Stimulated activated naive CD8-positive, alpha-beta T cell treated with anti-CD3 and anti-CD28 coated beads, Interleukin-15, Interleukin-2, amounts not matched to agents 100 U/mL and 50 U/mL, for 24 hours (primary cell): ENCODE results near the gene SYCP3.
"Not testable (repeated sequence)": the region's sequence is repeated elsewhere in the genome, so short reads cannot be mapped to it uniquely, and the experiment has no call there.

Source experiments
- ATAC-seq: fragments of 150-1000 bp; cut with Tn5 transposase; one replicate; pipeline ENCODE4 v1.10.0; 2021
- DNase-seq: peaks from one replicate; pipeline ENCODE4 v3.0.0; 2021

SYCP3 gene

DNA sequence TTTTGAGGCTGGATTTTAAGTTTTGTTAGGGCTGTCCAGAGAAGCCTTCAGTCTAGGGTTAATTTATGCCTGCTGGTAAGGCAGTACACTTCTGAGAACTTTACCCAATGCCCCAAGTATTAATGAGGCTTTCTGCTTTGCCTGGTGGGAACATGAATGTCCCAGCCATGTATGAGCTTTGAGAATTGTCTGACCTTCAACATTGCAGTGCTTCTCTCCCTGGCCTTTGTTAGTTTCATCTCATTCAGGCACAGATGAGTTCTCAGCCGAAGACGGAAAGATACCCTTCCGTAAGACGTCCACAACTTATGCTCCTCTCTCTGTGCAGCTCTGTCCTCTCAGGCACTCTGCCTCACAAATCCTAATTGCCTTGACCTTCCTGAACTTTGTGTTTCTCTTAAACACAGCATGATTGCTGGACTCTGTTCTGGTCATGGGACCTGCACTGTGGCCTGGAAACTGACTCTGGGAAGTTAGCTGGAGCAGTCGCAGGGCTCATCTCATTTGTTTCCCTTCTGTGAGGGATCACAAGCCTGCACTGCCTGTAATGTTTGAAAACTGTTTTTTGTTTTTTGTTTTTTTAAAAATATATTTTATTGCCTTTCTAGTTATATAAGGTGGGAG is 26.1 kb downstream of the SYCP3 start:
- DNase-seq, result no peak
- no peak for ATAC-seq

DNA sequence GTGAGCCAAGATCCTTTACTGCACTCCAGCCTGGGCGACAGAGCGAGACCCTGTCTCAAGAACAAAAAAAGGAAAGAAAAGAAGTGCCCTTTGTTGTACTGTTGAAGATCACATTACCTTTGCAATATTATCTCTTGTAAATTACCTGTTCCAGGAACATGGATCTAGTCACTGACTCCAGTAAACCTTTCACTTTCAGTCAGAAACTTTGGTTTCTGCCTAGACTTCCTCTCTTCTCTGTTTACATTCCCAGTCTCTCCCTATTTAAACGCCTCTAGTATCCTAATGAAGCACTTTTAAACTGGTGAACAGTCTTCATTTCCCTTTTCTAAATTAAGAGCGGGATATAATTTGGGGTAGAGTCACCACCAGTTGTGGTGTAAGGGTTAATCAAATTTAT is 29.0 kb downstream of the SYCP3 start:
- DNase-seq (no peak), ATAC-seq (no peak)

DNA sequence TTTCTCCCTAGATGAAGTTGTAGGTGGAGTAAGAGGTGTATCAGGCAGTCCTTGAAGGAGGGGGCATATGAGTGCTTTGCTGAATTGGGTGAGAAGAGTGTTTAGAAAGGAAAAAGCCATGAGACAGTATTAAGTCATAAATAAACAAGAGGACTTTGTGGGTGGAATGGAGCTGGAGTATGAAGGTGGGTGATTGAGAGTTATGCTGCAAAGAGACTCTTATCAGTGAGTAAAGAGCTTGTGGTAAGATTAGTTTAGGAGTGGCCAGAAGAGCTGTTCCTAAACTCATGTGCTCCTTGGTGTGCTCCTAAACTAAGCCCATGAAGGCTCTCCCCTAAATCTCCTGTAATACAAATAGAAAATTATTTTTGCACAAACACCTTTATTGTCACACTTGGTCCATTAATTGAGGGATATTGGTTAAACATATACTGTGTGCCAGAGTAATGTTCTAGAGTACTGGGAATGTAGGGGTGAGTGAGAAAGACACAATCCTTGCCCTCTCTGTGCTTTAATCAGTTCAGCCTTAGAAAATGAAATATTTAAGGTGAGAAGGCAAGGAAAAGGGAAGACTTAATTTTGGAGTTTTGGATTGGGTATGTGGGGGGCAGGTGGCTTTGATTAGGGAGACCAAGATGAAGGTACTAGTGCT is 32.0 kb downstream of the SYCP3 start:
- no peak for ATAC-seq
- DNase-seq, result no peak

GRCh38 chr12:101706403-101706802 is 32.9 kb downstream of the SYCP3 start:
- no peak for ATAC-seq
- no peak for DNase-seq

DNA sequence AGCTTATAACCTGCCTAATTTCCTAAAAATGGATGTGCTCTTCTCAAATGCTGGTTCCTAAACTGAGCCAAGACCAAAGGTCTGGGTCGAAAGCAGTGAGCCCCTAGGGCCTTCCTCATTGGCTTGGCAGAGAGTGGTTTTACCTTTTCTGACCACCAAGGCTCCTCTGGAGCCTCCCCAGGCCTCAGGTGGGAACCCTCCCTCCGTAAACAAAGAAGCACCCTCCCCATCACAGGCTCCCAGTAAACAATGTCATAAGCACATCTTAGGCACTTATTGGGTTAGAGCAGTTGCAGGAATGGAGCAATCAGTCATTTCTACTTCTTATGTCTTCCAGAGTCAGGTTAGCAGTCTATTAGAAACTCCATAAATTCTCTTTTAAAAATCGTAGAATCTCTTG is 35.8 kb downstream of the SYCP3 start:
- DNase-seq (no peak), ATAC-seq (no peak)

GRCh38 chr12:101700299-101700820 is 38.9 kb downstream of the SYCP3 start:
- DNase-seq (no peak), ATAC-seq (no peak)

GRCh38 chr12:101698800-101699347 is 40.4 kb downstream of the SYCP3 start:
- ATAC-seq (no peak), DNase-seq (no peak)

DNA sequence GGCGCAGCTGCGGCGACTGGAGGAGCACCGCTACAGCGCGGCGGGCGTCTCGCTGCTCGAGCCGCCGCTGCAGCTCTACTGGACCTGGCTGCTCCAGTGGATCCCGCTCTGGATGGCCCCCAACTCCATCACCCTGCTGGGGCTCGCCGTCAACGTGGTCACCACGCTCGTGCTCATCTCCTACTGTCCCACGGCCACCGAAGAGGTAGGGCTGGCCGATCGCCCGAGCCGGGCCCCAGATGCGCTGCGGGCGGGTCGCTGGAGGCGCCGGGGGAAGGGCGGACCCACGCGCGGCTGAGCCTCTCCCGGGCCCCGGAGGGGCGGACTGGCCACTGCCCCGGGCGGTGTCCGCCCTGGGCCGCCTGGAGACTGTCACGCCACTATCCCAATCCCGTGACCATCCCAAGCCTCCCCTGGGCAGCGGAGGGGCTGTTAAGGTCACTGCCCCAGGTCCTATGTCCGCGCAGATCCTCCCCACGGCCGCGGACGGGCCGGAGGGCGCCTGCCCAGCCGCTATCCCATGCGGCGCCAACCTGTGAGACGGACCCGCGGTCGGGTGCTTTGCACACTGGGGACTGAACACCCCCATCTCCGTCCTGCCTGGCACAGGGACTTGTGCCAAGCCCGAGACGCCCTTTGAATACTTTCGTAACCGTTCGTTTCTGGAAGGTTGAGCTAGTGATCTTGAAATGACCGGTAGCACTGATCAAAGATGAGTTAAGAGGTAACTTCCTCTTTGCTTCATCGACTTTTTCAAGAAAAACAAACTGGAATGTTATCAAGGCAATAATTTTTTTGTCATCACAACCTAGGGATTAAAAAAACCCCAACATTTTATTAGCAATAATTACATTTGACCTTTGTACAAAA is 41.1 kb downstream of the SYCP3 start:
- peak; percentile 28 for ATAC-seq
- DNase-seq, result peak; percentile 29

GRCh38 chr12:101697197-101697929 is 41.9 kb downstream of the SYCP3 start, which contains the start of gene CHPT1:
TSS of gene CHPT1 (plus strand) at chr12:101697640. CDS start at chr12:101697862, 222 bp downstream.
- ATAC-seq (peak; percentile 71), DNase-seq (peak; percentile 75)

DNA sequence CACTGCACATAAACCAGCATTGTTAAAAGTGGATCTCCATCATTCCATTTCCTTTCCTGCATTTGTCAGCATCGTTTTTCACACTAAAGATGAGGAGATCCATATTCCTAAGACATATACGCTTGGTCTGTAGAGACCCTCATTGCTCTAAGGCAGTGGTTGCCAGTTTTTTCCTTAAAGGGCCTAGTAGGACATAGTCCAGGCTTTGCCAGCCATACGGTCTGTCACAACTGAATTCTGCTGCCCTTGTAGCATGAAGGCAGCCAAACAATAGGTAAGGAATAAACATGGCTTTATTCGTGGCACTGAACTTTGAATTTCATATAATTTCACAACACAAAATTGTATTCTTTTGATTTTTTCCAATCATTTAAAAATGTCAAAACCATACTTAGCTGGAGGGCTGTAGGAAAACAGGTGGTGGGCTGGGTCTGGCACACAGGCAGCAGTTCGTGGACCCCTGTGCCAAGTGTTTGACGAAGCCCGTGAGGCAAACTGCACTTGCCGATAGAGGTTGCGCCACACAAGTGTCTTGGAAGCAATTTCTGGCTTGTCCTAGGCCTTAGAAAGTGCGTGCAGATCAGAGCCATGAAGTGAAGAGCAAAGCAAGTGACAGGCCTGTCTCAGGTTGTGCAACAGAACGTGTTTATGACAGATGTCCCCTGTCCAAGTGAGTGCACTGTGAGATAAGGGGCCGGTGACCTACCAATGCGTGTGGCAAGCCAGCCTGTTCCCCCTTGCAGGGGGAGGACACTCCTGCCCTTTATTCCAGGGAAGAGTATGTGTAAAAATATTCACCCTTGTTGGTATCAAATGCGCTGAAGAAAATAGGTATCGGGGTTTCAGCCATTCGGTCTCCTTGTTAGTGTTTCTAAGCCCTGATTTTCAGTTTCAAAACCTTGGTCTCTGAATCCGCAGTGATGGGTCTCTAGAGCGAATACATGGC is 42.7 kb downstream of the SYCP3 start:
- ATAC-seq, result peak; percentile 1

GRCh38 chr12:101695706-101696105 is 43.6 kb downstream of the SYCP3 start:
- DNase-seq (no peak), ATAC-seq (no peak)

More for the DNA sequence above, 42.7 kb downstream of the SYCP3 start:
- DNase-seq, result peak; percentile 13

- DNase-seq, result no peak
- no peak for ATAC-seq
Observed at GRCh38 chr12:101694986-101695385, 44.3 kb downstream of the SYCP3 start.

DNA sequence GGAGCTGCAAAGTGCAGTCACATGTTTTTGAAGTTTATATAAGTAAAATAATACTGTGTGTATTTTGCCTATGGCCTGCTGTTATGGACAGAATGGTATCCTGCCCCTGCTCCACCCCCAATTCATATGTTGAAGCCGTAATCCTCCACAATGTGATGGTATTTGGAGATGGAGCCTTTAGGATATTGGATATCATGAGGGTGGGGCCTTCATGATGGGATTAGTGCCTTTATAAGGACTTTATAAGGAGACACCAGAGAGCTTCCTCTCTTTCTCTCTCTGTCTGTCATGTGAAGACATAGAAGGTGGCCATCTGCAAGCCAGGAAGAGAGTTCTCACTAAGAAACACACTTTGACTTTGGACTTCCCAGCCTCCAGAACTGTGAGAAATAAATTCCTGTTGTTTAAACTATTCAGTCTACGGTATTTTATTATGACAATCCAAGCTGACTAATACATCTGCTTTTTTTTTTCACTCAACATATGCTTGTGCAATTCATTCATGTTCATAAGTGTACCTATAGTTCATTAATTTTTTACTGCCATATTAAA is 44.9 kb downstream of the SYCP3 start:
- ATAC-seq (no peak), DNase-seq (no peak)

DNA sequence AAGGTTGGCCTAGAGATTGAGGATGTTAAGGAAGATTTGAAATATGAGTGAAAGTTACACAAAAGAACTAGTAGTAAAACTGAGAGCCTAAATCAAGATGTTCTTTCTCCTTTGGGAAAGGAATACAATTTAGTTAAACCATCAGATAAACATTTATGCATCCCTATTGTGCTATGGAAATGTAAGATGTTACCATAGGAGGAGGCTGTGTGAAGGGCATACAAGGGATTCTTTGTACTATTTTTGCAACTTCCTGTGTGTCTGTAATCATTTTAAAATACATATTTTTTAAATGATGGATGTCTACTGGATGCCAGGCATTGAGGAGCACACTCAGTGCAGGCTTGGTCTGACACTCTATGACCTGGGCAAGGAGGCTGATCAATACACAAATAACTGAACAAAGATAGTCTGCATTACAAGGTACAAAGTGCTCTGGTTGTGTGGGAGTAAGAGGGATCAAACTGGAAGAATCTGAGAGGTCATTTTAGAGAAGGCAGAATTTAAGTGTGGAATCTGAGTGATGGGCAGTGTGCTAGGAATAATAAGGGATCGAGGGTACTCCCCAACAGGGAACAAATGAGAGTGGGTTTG is 47.7 kb downstream of the SYCP3 start:
- DNase-seq, result no peak
- no peak for ATAC-seq

- no peak for DNase-seq
- ATAC-seq, result no peak
Observed at GRCh38 chr12:101690544-101691098, 48.6 kb downstream of the SYCP3 start.

DNA sequence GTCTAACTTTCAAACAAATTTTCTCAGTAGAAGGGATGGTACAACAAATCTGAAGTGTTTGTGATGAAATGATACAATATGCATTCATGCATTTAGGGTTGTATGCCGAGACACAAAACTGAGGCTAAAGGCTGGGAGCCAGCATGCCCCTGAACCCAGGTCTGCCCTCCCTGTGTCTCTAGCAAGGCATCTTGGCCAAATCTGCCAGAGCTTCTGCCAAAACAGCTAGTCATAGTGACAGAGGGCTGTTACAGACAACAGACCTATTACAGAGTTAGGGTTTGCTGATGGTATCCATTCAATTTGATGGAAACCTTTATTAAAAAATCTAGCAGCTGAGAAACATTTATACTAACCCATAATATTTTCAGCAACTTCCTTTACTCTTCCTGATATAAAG is 53.1 kb downstream of the SYCP3 start:
- no peak for ATAC-seq
- no peak for DNase-seq

GRCh38 chr12:101685092-101685491 is 54.2 kb downstream of the SYCP3 start:
- ATAC-seq (no peak), DNase-seq (no peak)

GRCh38 chr12:101681627-101682026 is 57.6 kb downstream of the SYCP3 start:
- DNase-seq, ATAC-seq: not testable (repeated sequence)

- no peak for DNase-seq
- ATAC-seq, result no peak
Observed at GRCh38 chr12:101680647-101681046, 58.6 kb downstream of the SYCP3 start.

GRCh38 chr12:101680240-101680639 is 59.0 kb downstream of the SYCP3 start:
- DNase-seq, result no peak
- no peak for ATAC-seq
